Ureter (tissue), 1 donor: ENCODE data around the gene AXIN1. TPM values are rescaled to one million over a fixed set of nuclear protein-coding genes. Genes with fewer than 3 reads are reported as not detected.

ENCODE experiments used
- DNase-seq: peaks from one replicate; pipeline ENCODE4 v3.0.0-alpha.2; 2020; ENCODE audit warnings: low spot score
- total RNA-seq: library from RNA; stranded (reverse); gene quantifications from one replicate; pipeline ENCODE4 v1.2.4, GENCODE V29; 2023
- donor health status: DM: yes; HTN: yes; CAD: no.

AXIN1 gene
- total RNA-seq, 1 donor from 2014 or later, result 20.1 TPM

DNA sequence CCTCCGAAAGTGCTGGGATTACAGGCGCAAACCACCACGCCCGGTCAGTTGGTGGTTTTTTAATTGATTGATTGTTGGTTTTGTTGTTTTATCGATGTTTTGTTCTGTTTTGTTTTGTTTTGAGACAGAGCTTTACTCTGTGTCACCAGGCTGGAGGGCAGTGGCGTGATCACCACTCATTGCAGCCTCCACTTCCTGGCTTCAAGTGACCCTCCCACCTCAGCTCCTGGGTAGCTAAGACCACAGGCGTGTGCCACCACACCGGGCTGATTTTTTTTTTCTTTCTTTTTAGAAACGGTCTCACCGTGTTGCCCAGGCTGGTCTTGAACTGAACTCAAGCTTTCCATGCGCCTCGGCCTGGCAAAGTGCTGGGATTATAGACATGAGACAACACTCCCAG lies 105.5 kb downstream of the AXIN1 start:
- no peak for DNase-seq

DNA sequence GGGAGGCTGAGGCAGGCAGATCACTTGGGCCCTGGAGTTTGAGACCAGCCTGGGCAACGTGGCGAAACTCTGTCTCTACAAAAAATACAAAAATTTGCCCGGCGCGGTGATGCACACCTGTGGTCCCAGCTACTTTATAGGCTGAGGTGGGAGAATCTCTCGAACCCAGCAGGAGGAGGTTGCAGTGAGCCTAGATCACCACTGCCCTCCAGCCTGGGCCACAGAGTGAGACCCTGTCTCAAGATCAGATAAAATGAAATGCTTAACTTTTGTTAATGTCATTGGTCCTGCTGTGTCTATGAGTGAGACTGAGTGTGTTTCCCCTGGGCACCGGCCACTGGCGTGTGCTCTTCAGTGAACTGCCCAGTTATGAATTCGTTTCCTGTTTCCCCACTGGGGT lies 107.4 kb downstream of the AXIN1 start:
- no peak for DNase-seq

DNA sequence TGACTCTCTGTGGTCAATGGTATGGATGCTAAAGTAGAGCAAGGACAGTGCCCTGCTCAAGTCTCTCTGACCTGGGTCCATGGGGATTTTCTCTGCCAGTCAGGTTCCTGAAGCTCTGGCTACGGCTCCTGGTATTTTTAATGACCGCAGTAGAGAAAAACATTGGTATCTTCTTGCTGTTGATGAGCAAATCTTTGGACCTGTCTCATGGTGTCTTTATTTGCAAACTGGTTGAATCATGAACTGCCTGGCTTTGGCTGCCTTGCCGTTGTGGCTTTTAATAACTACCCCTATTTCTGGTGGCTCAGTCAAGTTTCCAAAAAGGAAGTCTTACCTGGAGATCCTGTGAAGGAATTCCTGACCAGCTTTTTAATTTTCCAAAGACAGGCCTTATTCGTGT lies 109.2 kb downstream of the AXIN1 start:
- DNase-seq, result no peak

DNA sequence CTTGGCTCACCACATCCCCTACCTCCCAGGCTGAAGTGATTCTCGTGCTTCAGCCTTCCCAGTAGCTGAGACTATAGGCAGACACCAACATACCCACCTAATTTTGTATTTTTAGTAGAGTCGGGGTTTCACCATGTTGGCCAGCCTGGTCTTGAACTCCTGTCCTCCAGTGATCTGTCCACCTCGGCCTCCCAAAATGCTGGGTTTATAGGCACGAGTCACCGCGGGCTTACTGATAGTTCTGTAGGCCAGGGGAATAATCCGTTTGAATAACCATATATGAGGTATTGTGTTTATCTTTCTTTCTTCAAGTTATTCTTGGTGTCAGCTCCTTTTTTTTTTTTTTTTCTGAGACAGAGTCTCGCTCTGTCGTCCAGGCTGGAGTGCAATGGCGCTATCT lies 110.2 kb downstream of the AXIN1 start:
- no peak for DNase-seq

DNA sequence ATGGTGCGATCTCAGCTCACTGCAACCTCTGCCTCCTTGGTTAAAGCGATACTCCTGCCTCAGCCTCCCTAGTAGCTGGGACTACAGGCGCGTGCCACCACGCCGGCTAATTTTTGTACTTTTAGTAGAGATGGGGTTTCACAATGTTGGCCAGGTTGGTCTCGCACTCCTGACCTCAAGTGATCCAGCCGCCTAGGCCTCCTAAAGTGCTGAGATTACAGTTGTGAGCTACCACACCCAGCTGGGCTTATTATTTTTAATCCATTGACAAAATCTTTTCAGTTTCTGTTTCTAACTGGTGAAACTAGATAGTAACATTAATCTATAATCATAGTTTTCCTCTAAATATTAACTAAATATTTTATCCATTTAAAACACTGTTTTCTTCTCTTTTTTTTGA lies 112.0 kb downstream of the AXIN1 start:
- DNase-seq, result no peak

DNA sequence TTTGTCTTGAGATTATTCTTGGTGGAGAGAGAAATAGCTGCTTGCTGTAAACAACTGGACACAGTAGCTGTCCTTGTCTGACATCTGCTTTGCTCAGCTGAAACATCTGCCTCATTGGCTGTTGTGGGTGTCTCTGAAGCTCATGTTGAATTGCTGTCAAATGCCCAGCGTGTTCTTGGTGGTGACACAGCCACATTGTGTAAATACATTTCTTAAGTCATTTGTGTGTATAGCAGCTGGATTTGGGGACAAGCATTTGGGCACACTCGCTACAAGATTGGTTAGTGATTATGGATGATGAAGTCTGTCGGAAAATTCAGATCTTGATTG lies 112.6 kb downstream of the AXIN1 start:
- no peak for DNase-seq

Other genes starting within 250 kb of the AXIN1 start
- gene NPRL3, start 214.1 kb downstream of the AXIN1 start, total RNA-seq, result 42.5 TPM
- not detected for gene HBZ, start 200.1 kb downstream of the AXIN1 start, total RNA-seq
- not detected for gene HBM, start 186.7 kb downstream of the AXIN1 start, total RNA-seq
- 88.0 TPM for gene HBA2, start 179.8 kb downstream of the AXIN1 start, total RNA-seq
- gene HBA1, start 176.0 kb downstream of the AXIN1 start, total RNA-seq, result 82.1 TPM
- gene HBQ1, start 172.3 kb downstream of the AXIN1 start, total RNA-seq, result not detected
- 85.3 TPM for gene LUC7L, start 123.3 kb downstream of the AXIN1 start, total RNA-seq
- 89.4 TPM for gene FAM234A, start 117.9 kb downstream of the AXIN1 start, total RNA-seq
- 4.5 TPM for gene RGS11, start 76.8 kb downstream of the AXIN1 start, total RNA-seq
- gene ARHGDIG, start 72.1 kb downstream of the AXIN1 start, total RNA-seq, result not detected
- gene PDIA2, start 69.6 kb downstream of the AXIN1 start, total RNA-seq, result not detected
- 56.6 TPM for gene MRPL28, start 17.8 kb upstream of the AXIN1 start, total RNA-seq
- 37.6 TPM for gene PGAP6, start 29.3 kb upstream of the AXIN1 start, total RNA-seq
- 121 TPM for gene NME4, start 44.5 kb upstream of the AXIN1 start, total RNA-seq
- 17.5 TPM for gene DECR2, start 49.2 kb upstream of the AXIN1 start, total RNA-seq
- 42.0 TPM for gene RAB11FIP3, start 72.9 kb upstream of the AXIN1 start, total RNA-seq
- gene CAPN15, start 175.0 kb upstream of the AXIN1 start, total RNA-seq, result 60.1 TPM
- gene PRR35, start 207.7 kb upstream of the AXIN1 start, total RNA-seq, result not detected
- 0.36 TPM for gene NHLRC4, start 214.3 kb upstream of the AXIN1 start, total RNA-seq
- gene PIGQ, start 217.2 kb upstream of the AXIN1 start, total RNA-seq, result 65.7 TPM
- 39.2 TPM for gene RAB40C, start 237.3 kb upstream of the AXIN1 start, total RNA-seq